GM21423 (cell line): ENCODE results near the gene ORC4.
"Not testable (repeated sequence)": the region's sequence is repeated elsewhere in the genome, so short reads cannot be mapped to it uniquely, and the experiment has no call there.

ENCODE experiments used
- ATAC-seq: cut with Tn5 transposase; IDR thresholded peaks from one replicate; pipeline ENCODE4 v1.9.1; 2021; ENCODE audit warnings: mild to moderate bottlenecking, moderate library complexity; ENCODE audit not compliant: unreplicated experiment

ORC4 gene

GRCh38 chr2:148021059-148021861, 723 bp upstream of the ORC4 start, which contains the start of gene MBD5:
Gene MBD5, plus strand, starts transcription at chr2:148021091.
- ATAC-seq: peak; percentile 34

DNA sequence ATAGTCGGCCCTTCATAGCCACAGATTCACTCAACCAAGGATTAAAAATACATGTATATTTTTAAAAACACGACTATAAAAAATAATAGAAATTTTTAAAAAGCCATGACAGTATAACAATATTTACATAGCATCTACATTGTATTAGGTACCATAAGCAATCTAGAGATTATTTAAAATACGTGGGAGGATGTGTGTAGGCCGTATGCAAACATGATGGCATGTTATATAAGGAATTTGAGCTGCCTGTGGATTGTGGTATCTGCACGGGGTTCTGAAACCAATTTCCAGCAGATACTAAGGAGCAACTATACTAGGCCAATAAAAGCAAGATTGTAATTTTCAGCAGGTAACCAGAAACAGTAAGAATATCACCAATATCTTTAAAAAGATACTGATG, 5.9 kb downstream of the ORC4 start:
- ATAC-seq: no peak

GRCh38 chr2:148013876-148014275, 6.7 kb downstream of the ORC4 start:
- ATAC-seq: no peak

DNA sequence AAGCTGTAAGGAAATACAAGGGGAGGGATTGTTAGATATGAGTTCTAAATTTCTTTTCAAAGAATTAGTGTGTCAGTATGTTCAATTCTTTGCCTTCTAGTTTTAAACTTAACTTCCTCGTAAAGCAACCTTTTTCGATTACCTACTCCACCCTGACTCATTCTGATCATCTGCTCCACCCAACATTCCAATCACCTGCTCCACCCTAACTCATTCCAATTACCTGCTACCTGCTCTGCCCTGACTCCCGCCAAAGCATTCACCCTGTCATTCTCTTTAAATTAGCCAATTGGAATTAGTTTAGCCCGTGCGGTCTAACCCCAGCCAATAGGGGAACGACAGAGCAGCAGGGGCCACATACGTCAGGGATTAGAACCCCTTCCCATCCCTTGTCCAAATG, 12.1 kb downstream of the ORC4 start:
- not testable (repeated sequence) for ATAC-seq

- ATAC-seq: no peak
Measured at GRCh38 chr2:148007219-148007900, 13.2 kb downstream of the ORC4 start.

DNA sequence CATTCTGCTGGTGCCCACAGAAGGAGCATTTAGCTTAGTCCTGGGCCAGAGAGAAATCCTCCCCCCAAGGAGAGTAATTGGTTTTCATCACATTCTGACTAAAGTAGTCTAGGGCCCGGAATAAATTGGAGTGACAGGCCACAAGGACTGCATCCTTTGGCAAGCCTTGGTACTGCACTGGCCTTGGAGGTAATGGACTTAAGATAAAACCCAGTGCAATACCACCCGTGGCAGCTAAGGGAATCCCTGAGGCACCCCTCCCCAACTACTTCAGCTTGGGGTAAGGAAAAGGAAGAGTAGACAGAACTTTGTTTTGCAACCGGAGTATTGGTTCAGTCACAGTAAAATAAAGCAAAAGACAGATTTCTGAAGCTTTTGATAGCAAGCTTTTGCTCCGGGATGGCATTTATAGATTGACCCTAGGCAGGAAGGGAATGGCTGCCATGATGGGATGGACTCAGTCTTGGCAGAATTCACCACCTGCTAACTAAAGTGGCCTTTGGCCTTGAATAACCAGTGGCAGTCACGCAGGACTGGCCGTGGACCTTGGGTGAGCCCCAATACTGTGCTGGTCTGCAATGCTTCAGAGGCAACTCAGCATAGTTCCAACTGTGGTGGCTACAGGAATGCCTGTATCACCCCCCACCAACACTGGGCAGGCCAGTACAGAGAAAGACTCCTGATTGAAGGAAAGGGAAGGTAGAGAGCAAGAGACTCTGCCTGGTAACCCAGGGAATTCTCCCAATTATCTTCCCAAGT, 14.1 kb downstream of the ORC4 start:
- no peak for ATAC-seq

GRCh38 chr2:148002420-148002819, 18.1 kb downstream of the ORC4 start:
- not testable (repeated sequence) for ATAC-seq

- ATAC-seq: no peak
Measured at GRCh38 chr2:148000095-148000494, 20.4 kb downstream of the ORC4 start.

DNA sequence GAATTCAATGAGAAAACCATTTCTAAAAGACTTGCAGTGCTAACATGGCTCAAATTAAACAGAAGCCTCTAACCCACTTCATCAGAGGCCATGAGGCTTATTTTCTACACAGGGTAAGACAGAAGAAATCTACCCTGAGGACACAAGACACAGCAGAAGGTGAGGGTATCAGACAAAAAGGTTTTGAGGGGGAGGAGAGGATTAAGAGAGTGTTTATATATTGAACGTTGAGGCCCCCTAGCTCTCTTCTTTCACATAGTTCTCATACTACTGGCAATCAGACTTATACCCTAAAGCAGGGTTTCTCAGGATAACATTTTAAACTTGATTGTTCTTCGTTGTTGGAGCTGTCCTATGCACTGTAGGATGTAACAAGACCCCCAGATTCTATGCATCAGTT, 21.4 kb downstream of the ORC4 start:
- no peak for ATAC-seq

- ATAC-seq: no peak
Measured at GRCh38 chr2:147998203-147998602, 22.3 kb downstream of the ORC4 start.

DNA sequence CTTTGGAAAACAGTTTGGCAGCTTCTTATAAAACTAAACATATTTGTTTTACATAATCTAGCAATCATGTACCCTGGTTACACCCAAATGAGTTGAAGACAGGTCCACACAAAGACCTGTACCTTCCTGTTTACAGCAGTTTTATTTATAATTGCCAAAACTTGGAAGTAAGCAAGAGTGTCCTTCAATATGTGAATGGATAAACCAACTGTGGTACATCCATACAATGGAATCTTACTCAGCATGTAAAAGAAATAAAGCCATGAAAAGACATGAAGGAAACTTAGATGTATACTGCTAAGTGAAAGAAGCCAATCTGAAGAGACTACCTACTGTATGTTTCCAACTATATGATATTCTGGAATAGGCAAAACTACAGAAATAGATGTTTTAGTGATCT, 23.7 kb downstream of the ORC4 start:
- no peak for ATAC-seq

GRCh38 chr2:147994965-147995364, 25.6 kb downstream of the ORC4 start:
- not testable (repeated sequence) for ATAC-seq

DNA sequence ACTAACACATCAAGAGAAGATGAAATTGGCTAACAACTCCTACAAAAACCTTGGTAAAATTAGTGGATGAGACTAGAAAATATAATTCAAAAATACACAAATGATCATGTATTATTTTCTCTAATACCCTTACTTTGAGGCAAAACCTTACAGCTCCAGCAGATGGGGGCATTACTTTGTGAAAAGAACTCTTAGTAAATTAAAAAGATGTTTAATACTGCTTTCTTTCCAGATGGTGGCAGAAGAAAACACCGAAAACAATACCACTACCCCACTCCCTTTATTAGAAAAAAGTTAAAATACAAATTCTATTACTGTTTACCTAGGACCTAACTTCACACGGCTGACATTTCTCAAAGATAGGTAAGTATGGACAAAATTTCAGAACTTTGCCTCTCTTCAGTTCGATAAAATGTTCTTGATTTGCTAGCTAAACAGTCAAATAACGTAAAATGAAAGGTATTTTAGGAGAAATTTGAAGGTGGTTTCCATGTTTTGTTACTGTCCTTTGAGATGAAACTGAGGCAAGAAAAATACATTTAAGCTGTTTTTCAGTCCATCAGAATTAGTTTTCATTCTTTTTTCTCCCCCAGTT, 30.6 kb downstream of the ORC4 start:
- ATAC-seq: peak; percentile 80

GRCh38 chr2:147989102-147989501, 31.4 kb downstream of the ORC4 start:
- no peak for ATAC-seq

- ATAC-seq: no peak
Measured at GRCh38 chr2:147980940-147981528, 39.5 kb downstream of the ORC4 start.

- ATAC-seq: no peak
Measured at GRCh38 chr2:147977679-147978078, 42.9 kb downstream of the ORC4 start.

DNA sequence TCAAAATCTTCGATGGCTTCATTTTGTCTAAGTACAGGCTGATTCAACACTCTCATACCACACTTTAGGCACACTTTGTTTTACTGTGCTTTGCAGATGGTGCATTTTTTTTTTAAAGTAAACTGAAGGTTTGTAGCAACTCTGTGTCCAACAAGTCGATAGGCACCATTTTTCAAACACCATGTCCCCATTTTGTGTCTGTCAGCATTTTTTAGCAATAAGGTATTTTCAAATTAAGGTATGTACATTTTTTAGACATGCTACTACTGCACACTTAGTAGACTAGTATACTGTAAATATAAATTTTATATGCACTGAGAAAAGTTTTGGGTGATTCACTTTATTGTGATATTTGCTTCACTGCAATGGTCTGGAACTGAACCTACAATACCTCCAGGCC, 44.4 kb downstream of the ORC4 start:
- no peak for ATAC-seq

GRCh38 chr2:147968571-147968970, 52.0 kb downstream of the ORC4 start:
- ATAC-seq: no peak

DNA sequence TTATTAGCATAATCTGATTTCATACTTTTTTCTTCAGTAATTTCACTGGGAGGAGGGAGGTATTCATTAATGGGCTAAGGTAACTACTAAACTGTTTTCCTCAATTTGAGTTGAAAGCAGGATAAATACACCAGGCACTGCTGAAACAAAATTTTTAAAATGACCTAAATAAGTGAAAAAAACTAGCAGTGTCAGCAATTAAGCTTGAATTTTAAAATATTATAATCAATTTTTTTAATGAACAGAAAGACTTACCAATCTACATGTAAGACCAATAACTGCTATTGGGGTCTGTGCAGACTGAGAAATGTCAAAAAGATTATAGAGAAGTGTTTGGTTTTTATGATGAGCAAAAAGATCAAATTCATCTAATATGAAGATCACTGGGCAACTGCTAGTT, 68.4 kb downstream of the ORC4 start:
- no peak for ATAC-seq

GRCh38 chr2:147945660-147946059, 74.9 kb downstream of the ORC4 start:
- no peak for ATAC-seq

GRCh38 chr2:147939313-147939712, 81.2 kb downstream of the ORC4 start:
- no peak for ATAC-seq
